Fibroblast of pulmonary artery (primary cell): ENCODE data around the gene TLDC2.
A peak's percentile ranks its signal among the peaks of the same experiment; 100 is the strongest.

Source experiments
- DNase-seq: peaks from one replicate; pipeline ENCODE4 v3.0.0-alpha.2; 2010; ENCODE audit warnings: low read depth
- H3K4me3 ChIP-seq: replicated peaks from 2 replicates; pipeline ENCODE4 v1.5.1; 2011; ENCODE audit warnings: low read depth, mild to moderate bottlenecking, control low read depth, low read length, moderate library complexity
- TF ChIP-seq, protein P1 (sequence below): IDR thresholded peaks from 2 replicates; pipeline ENCODE4 v1.5.1; 2011; ENCODE audit warnings: mild to moderate bottlenecking, control low read depth, low read length, inconsistent platforms; ENCODE audit errors: missing control alignments

Gene TLDC2

DNA sequence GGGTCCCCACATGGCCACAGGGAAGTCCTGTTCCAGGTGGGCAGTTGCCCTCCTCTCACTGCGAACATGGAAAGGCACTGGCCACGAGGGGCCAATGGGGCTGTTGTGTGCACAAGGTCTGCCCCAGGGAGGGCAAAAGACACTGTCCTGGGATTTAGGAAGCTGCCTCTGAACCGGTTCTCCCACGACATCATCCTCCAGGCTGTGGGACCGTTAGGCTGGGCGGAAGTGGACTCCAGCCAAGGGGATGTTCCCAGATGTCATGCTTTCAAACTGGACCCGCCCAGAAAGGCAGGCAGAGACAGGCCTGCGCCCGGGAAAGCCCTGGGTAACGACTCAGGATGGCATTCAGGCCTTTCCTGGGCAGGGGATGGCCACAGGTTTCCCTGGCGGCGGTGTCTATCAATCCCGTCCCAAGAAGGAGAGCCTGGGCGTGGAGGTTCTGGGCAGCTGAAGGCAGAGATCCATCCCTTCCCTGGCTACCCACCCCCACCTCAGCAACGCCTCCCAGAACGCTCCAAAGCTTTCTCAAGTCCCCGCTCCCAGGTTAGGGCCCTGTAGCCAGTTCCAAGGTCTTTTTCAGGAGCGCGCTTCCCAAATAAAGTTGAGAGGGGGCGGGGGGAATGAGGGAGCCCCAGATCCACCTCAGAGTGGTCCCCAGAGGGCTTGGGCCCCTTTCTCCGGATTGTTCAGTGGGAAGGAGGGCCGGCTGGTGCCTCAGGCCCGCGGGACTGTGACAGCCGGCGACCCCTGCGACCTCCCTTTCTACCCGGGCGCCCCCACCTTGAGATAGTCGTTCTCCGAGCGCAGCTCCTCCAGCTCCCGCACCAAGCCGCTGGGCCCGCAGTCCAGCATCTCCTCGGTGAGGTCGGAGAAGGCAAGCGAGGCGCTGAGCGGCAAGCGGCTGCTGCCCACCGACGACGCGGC lies 13.8 kb upstream of the TLDC2 start:
- TF ChIP-seq, protein P1, sequence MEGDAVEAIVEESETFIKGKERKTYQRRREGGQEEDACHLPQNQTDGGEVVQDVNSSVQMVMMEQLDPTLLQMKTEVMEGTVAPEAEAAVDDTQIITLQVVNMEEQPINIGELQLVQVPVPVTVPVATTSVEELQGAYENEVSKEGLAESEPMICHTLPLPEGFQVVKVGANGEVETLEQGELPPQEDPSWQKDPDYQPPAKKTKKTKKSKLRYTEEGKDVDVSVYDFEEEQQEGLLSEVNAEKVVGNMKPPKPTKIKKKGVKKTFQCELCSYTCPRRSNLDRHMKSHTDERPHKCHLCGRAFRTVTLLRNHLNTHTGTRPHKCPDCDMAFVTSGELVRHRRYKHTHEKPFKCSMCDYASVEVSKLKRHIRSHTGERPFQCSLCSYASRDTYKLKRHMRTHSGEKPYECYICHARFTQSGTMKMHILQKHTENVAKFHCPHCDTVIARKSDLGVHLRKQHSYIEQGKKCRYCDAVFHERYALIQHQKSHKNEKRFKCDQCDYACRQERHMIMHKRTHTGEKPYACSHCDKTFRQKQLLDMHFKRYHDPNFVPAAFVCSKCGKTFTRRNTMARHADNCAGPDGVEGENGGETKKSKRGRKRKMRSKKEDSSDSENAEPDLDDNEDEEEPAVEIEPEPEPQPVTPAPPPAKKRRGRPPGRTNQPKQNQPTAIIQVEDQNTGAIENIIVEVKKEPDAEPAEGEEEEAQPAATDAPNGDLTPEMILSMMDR: no peak
- H3K4me3 ChIP-seq: peak overlapping the region; percentile 64
- DNase-seq: peak; percentile 77

DNA sequence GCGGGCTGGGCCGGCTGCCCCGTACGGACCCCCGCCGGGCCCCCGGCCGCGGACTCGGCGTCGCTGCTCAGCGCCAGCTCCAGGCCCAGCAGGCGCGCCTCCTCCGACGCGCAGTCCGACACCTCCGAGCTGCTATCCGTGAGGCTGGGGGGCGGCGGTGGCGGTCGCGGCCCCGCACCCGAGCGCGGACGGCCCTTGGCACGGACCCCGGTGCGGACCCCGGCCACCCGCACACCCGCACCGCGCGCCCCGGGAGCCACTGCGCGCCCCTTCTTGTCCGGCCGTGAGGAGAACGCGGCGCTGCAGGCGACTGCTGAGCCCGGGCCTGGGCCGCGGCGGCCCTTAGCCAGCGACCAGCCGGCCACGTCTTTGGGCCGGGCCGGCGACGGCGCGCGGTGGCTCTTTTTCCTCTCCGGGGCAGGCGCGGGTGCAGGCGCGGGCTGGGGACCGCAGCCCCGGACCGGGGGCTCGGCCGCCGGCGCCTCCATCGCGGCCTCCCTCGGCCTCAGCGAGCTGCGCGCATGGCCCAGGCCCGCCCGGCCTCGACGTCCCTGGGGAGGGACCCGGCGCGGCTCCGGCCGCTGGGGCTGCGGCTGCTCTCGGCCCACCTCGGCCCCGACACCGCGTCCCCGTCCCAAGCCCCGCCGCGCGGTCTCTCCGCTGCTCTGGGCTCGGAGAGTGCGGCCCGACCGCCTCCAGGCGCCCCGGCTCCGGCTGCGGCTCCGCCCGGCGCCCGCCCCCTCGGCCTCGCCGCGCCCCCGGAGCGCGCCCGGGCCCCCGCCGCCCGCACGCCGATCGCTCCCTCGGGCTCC lies 12.9 kb upstream of the TLDC2 start:
- DNase-seq: no peak
- H3K4me3 ChIP-seq: peak overlapping the region; percentile 64
- TF ChIP-seq, protein P1: no peak

- H3K4me3 ChIP-seq: no peak overlapping the region
These were observed 10.7 kb upstream of the TLDC2 start for GRCh38 chr20:36865076-36865860.

DNA sequence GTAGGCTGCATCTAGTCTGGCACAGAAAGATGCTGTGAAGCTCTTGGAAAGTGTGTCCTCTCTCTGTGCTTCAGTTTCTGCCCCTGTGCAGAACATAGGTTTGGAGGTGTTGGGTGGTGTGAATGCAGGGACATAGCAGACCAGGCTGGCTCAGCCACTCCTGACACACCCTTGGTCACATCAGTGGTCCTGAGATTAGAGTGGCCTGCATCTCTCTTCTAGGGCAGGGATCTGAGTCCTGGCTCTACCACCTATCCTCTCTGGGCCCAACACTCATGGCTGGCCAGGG lies 10.1 kb upstream of the TLDC2 start:
- TF ChIP-seq, protein P1: no peak
- DNase-seq: no peak

More at GRCh38 chr20:36865076-36865860, 10.7 kb upstream of the TLDC2 start:
- no peak for DNase-seq
- TF ChIP-seq, protein P1: no peak

GRCh38 chr20:36866164-36866563 lies 9.8 kb upstream of the TLDC2 start:
- DNase-seq: no peak
- H3K4me3 ChIP-seq: no peak overlapping the region
- TF ChIP-seq, protein P1: no peak

More for the DNA sequence above, 10.1 kb upstream of the TLDC2 start:
- H3K4me3 ChIP-seq: no peak overlapping the region

DNA sequence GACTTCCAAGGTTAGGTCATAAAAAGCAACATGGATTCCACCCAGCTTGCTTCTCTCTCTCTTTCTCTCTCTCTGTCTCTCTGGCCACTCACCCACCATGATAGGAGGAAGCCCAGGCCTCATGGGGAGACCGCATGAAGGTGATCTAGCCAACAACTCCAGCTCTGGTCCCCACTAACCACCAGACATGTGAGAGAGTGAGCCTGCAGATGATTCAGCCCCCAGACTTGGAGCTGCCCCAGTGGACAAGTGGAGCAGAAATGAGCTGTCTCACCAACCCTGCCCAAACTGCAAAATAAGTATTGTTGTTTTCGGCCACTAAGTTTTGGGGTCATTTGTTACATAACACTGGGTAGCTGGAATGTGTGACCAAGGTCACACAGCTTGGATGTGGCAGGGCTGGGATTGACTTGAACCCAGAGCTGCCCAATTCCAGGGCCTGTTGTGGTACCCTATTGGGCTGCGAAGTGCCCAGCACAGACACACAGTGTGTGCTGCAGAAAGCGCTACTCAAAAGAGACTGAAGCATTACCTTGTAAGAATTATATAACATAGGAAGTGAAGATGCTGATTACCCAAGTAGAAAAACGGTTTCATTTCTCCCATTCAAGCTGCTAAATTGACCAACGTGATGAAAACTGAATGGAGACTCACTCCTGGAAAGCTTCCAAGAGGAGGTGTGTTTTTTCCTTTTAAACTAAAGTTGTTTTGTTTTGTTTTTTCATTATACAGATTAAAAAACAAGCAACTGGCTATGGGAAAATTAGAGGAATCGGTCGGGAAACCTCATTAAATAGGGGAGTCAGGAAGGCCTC lies 9.1 kb upstream of the TLDC2 start:
- DNase-seq: no peak
- no peak overlapping the region for H3K4me3 ChIP-seq
- TF ChIP-seq, protein P1: no peak
